Measurements from ENCODE around the gene KCNB1.
A peak's percentile ranks its signal among the peaks of the same experiment; 100 is the strongest.

- TF ChIP-seq YY1 (IDR thresholded peaks at IDR 0.05) (no peak), RAD21 (IDR thresholded peaks at IDR 0.05) (peak in 1 of 2 donors; percentile 34)
Measured at GRCh38 chr20:49446808-49447207, 35.7 kb downstream of the KCNB1 start.
